Astrocyte (in vitro differentiated cells and primary cell): ENCODE data around the gene OR2AJ1. TPM values are rescaled to one million over a fixed set of nuclear protein-coding genes. Genes with fewer than 3 reads are reported as not detected.

Experiments
- DNase-seq: peaks from one replicate; pipeline ENCODE4 v3.0.0-alpha.2; 2010; ENCODE audit warnings: low read depth
- FAIRE-seq: peaks from 2 replicates; lab custom pipeline; 2011; peaks lifted over from hg19 to GRCh38; lab: Jason Lieb, UNC
- H2AFZ ChIP-seq: 2 replicates; pipeline ENCODE4 v1.6.0; 2012; ENCODE audit warnings: low read depth, low read length, inconsistent platforms
- H3K27ac ChIP-seq: 2 replicates; pipeline ENCODE4 v1.5.1; 2011; ENCODE audit warnings: low read depth, low read length, inconsistent platforms
- H3K27me3 ChIP-seq: 2 replicates; pipeline ENCODE4 v1.6.0; 2011; ENCODE audit warnings: low read length, inconsistent platforms; ENCODE audit not compliant: insufficient read depth
- H3K36me3 ChIP-seq: 2 replicates; pipeline ENCODE4 v1.5.1; 2011; ENCODE audit warnings: low read length, inconsistent platforms; ENCODE audit not compliant: insufficient read depth
- H3K4me1 ChIP-seq: 2 replicates; pipeline ENCODE4 v1.5.1; 2011; ENCODE audit warnings: low read length, inconsistent platforms; ENCODE audit not compliant: insufficient read depth
- H3K4me2 ChIP-seq: 2 replicates; pipeline ENCODE4 v1.6.0; 2012; ENCODE audit warnings: low read length, inconsistent platforms
- H3K4me3 ChIP-seq: 2 replicates; pipeline ENCODE4 v1.5.1; 2011; ENCODE audit warnings: low read depth, mild to moderate bottlenecking, low read length, inconsistent platforms; ENCODE audit not compliant: insufficient read depth
- H3K79me2 ChIP-seq: 2 replicates; pipeline ENCODE4 v1.6.0; 2012; ENCODE audit warnings: mild to moderate bottlenecking, low read length, inconsistent platforms; ENCODE audit not compliant: insufficient read depth
- H3K9ac ChIP-seq: 2 replicates; pipeline ENCODE4 v1.6.0; 2012; ENCODE audit warnings: mild to moderate bottlenecking, low read length, inconsistent platforms
- H3K9me3 ChIP-seq: 2 replicates; pipeline ENCODE4 v1.5.1; 2012; ENCODE audit warnings: low read depth, mild to moderate bottlenecking, low read length, inconsistent platforms; ENCODE audit not compliant: insufficient read depth
- H4K20me1 ChIP-seq: 2 replicates; pipeline ENCODE4 v1.6.0; 2012; ENCODE audit warnings: low read length, inconsistent platforms; ENCODE audit not compliant: insufficient read depth
- H3K27ac Mint-ChIP-seq: one replicate; pipeline ENCODE4 v1.8.0; 2021; ENCODE audit warnings: mild to moderate bottlenecking, mixed read lengths; ENCODE audit not compliant: unreplicated experiment
- H3K27me3 Mint-ChIP-seq: one replicate; pipeline ENCODE4 v1.8.0; 2021; ENCODE audit warnings: low read depth, mixed read lengths; ENCODE audit not compliant: unreplicated experiment
- H3K36me3 Mint-ChIP-seq: one replicate; pipeline ENCODE4 v1.8.0; 2021; ENCODE audit warnings: low read depth, mixed read lengths; ENCODE audit not compliant: unreplicated experiment
- H3K4me1 Mint-ChIP-seq: one replicate; pipeline ENCODE4 v1.8.0; 2021; ENCODE audit warnings: low read depth, mixed read lengths; ENCODE audit not compliant: unreplicated experiment
- H3K4me3 Mint-ChIP-seq: one replicate; pipeline ENCODE4 v1.8.0; 2021; ENCODE audit warnings: mild to moderate bottlenecking, moderate library complexity, mixed read lengths; ENCODE audit not compliant: unreplicated experiment
- H3K9me3 Mint-ChIP-seq: one replicate; pipeline ENCODE4 v1.8.0; 2021; ENCODE audit warnings: mild to moderate bottlenecking, mixed read lengths; ENCODE audit not compliant: unreplicated experiment
- EZH2 ChIP-seq: IDR thresholded peaks from 2 replicates; pipeline ENCODE4 v1.6.1; 2012; ENCODE audit warnings: mild to moderate bottlenecking, low read length, inconsistent platforms; ENCODE audit not compliant: insufficient read depth
- total RNA-seq: library from RNA; stranded (reverse); gene quantifications from 2 replicates; pipeline ENCODE4 v1.2.1, GENCODE V29; 2021
- TF ChIP-seq, protein P1 (sequence below): IDR thresholded peaks from 2 replicates; pipeline ENCODE4 v1.5.1; 2011; ENCODE audit warnings: low read depth, mild to moderate bottlenecking, inconsistent platforms, low read length, moderate library complexity; ENCODE audit not compliant: insufficient read depth

Gene OR2AJ1
- total RNA-seq, 1 donor from 2014 or later: not detected

- Histone ChIP-seq H2AFZ (no peak overlapping the region), H3K79me2 (no peaks in the 10 kb centered on the region), H3K9me3 (no peaks in the 10 kb centered on the region), H4K20me1 (no peaks in the 10 kb centered on the region), H3K27me3 (no peaks in the 10 kb centered on the region), H3K36me3 (no peaks in the 10 kb centered on the region), H3K27ac (no peak overlapping the region), H3K4me2 (no peak overlapping the region), H3K4me1 (no peaks in the 10 kb centered on the region), H3K9ac (no peak overlapping the region), H3K4me3 (no peak overlapping the region)
- Mint-ChIP-seq H3K9me3 (peaks cover 7% of the 10 kb centered on the region), H3K27ac (no peak overlapping the region), H3K4me3 (no peak overlapping the region), H3K27me3 (no peaks in the 10 kb centered on the region), H3K36me3 (no peaks in the 10 kb centered on the region), H3K4me1 (no peaks in the 10 kb centered on the region)
- TF ChIP-seq, protein P1, sequence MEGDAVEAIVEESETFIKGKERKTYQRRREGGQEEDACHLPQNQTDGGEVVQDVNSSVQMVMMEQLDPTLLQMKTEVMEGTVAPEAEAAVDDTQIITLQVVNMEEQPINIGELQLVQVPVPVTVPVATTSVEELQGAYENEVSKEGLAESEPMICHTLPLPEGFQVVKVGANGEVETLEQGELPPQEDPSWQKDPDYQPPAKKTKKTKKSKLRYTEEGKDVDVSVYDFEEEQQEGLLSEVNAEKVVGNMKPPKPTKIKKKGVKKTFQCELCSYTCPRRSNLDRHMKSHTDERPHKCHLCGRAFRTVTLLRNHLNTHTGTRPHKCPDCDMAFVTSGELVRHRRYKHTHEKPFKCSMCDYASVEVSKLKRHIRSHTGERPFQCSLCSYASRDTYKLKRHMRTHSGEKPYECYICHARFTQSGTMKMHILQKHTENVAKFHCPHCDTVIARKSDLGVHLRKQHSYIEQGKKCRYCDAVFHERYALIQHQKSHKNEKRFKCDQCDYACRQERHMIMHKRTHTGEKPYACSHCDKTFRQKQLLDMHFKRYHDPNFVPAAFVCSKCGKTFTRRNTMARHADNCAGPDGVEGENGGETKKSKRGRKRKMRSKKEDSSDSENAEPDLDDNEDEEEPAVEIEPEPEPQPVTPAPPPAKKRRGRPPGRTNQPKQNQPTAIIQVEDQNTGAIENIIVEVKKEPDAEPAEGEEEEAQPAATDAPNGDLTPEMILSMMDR: no peak
- no peak for TF ChIP-seq EZH2
- DNase-seq (no peak), FAIRE-seq (no peak)
Observed at GRCh38 chr1:247953408-247953807, 28.7 kb downstream of the OR2AJ1 start.

- no peak overlapping the region for H3K4me2 ChIP-seq
- Mint-ChIP-seq H3K9me3 (peaks cover 4% of the 10 kb centered on the region), H3K4me3 (no peak overlapping the region), H3K36me3 (no peaks in the 10 kb centered on the region), H3K4me1 (no peaks in the 10 kb centered on the region), H3K27me3 (no peaks in the 10 kb centered on the region), H3K27ac (no peak overlapping the region)
- no peaks in the 10 kb centered on the region for H3K9me3 ChIP-seq
- H2AFZ ChIP-seq: no peak overlapping the region
- H3K79me2 ChIP-seq: no peaks in the 10 kb centered on the region
- FAIRE-seq (no peak), DNase-seq (no peak)
- no peak overlapping the region for H3K27ac ChIP-seq
- TF ChIP-seq EZH2: no peak
- H3K4me1 ChIP-seq: no peaks in the 10 kb centered on the region
- H3K9ac ChIP-seq: no peak overlapping the region
- no peaks in the 10 kb centered on the region for H3K36me3 ChIP-seq
- no peak overlapping the region for H3K4me3 ChIP-seq
- no peaks in the 10 kb centered on the region for H3K27me3 ChIP-seq
- H4K20me1 ChIP-seq: no peaks in the 10 kb centered on the region
Observed at GRCh38 chr1:247961791-247962190, 37.1 kb downstream of the OR2AJ1 start.

DNA sequence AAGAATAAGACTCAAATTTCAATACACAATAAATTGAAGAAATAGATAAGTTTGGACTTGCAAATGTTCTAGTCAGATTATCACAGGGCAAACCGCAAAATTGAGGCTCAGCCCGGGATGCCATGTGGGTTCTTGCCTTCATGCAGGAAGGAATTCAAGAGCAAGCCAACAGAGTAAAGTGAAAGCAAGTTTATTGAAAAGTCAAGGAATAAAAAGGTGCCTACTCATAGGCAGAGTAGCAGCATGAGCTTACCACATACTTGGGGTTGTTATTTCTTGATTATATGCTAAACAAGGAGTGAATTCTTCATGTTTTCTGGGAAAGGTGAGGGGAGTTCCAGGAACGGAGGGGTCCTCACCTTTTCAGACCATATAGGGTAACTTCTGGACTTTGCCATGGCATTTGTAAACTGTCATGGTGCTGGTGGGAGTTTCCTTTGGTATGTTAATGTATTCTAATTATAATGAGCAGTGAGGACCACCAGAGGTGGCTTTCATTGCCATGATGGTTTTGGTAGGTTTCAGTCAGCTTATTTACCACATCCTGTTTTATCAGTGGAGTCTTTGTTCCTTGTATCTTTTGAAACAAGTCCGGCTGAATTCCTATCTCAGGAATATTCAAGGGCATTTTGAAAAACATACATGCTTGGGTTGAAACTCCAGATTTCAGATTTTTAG lies 38.4 kb downstream of the OR2AJ1 start:
- no peak overlapping the region for H3K27ac Mint-ChIP-seq
- Histone ChIP-seq H3K4me2 (no peak overlapping the region), H3K4me3 (no peak overlapping the region), H3K79me2 (no peaks in the 10 kb centered on the region), H3K36me3 (no peaks in the 10 kb centered on the region), H3K9me3 (no peaks in the 10 kb centered on the region), H3K27me3 (no peaks in the 10 kb centered on the region), H3K4me1 (no peaks in the 10 kb centered on the region), H3K27ac (no peak overlapping the region), H3K9ac (no peak overlapping the region), H2AFZ (no peak overlapping the region), H4K20me1 (no peaks in the 10 kb centered on the region)
- TF ChIP-seq, protein P1: no peak
- TF ChIP-seq EZH2: no peak
- no peak overlapping the region for H3K4me3 Mint-ChIP-seq
- no peaks in the 10 kb centered on the region for H3K4me1 Mint-ChIP-seq
- no peaks in the 10 kb centered on the region for H3K27me3 Mint-ChIP-seq
- DNase-seq (no peak), FAIRE-seq (no peak)
- peaks cover under 1% of the 10 kb centered on the region for H3K9me3 Mint-ChIP-seq
- no peaks in the 10 kb centered on the region for H3K36me3 Mint-ChIP-seq
